OCI-LY1 (cell line): Measurements from ENCODE around the gene LGALSL.

Experiments
- H2AFZ ChIP-seq: fragments of 200-600 bp; sonication (generic), shearing (Covaris generic); 2 replicates; pipeline ENCODE4 v1.6.0; 2014; ENCODE audit warnings: antibody characterized with exemption, mild to moderate bottlenecking, low read length
- H3F3A ChIP-seq: fragments of 200-600 bp; sonication (generic), shearing (Covaris generic); 2 replicates; pipeline ENCODE4 v1.6.0; 2014; ENCODE audit warnings: mild to moderate bottlenecking, antibody characterized with exemption, low read length, moderate library complexity; ENCODE audit not compliant: insufficient read depth
- H3K27ac ChIP-seq: fragments of 200-600 bp; sonication (generic); 2 replicates; pipeline ENCODE4 v1.5.1; 2014; ENCODE audit warnings: low read length, mixed run types, mild to moderate bottlenecking, low read depth; ENCODE audit not compliant: poor library complexity, severe bottlenecking
- H3K27me3 ChIP-seq: fragments of 200-600 bp; sonication (generic); 2 replicates; pipeline ENCODE4 v1.6.0; 2014; ENCODE audit warnings: antibody characterized with exemption, mild to moderate bottlenecking, low read length, moderate library complexity; ENCODE audit not compliant: insufficient read depth
- H3K36me3 ChIP-seq: fragments of 200-600 bp; sonication (generic); 2 replicates; pipeline ENCODE4 v1.6.1; 2014; ENCODE audit warnings: mild to moderate bottlenecking, antibody characterized with exemption, low read length, moderate library complexity, mixed read lengths; ENCODE audit not compliant: insufficient read depth
- H3K4me1 ChIP-seq: fragments of 200-600 bp; sonication (generic); 2 replicates; pipeline ENCODE4 v1.5.1; 2014; ENCODE audit warnings: mild to moderate bottlenecking, low read length, moderate library complexity; ENCODE audit not compliant: insufficient read depth, severe bottlenecking
- H3K4me2 ChIP-seq: fragments of 200-600 bp; sonication (generic), shearing (Covaris generic); 2 replicates; pipeline ENCODE4 v1.6.1; 2014; ENCODE audit warnings: low read length
- H3K4me3 ChIP-seq: fragments of 200-600 bp; sonication (generic); 2 replicates; pipeline ENCODE4 v1.5.1; 2014; ENCODE audit warnings: low read length, low read depth, mild to moderate bottlenecking, mixed read lengths; ENCODE audit not compliant: poor library complexity, severe bottlenecking
- H3K79me2 ChIP-seq: fragments of 200-600 bp; shearing (Covaris generic); 2 replicates; pipeline ENCODE4 v1.6.1; 2016; ENCODE audit warnings: mixed run types, low read length, mixed read lengths; ENCODE audit not compliant: insufficient read depth
- H3K9ac ChIP-seq: fragments of 200-600 bp; sonication (generic), shearing (Covaris generic); 2 replicates; pipeline ENCODE4 v1.6.1; 2014; ENCODE audit warnings: mild to moderate bottlenecking, low read length, mixed read lengths
- H3K9me2 ChIP-seq: fragments of 200-600 bp; sonication (generic), shearing (Covaris generic); 2 replicates; pipeline ENCODE4 v1.6.1; 2014; ENCODE audit warnings: low read depth, mild to moderate bottlenecking, low read length, mixed read lengths
- H3K9me3 ChIP-seq: fragments of 200-600 bp; shearing (Covaris generic); 2 replicates; pipeline ENCODE4 v1.6.1; 2014; ENCODE audit warnings: low read length, mixed read lengths
- H4K20me1 ChIP-seq: fragments of 200-600 bp; sonication (generic), shearing (Covaris generic); 2 replicates; pipeline ENCODE4 v1.6.0; 2016; ENCODE audit warnings: mild to moderate bottlenecking, low read length; ENCODE audit not compliant: insufficient read depth
- EZH2 ChIP-seq: fragments of 200-600 bp; sonication (generic), shearing (Covaris generic); IDR thresholded peaks from 2 replicates; pipeline ENCODE4 v1.8.0; 2017; ENCODE audit warnings: borderline replicate concordance, mixed run types, mild to moderate bottlenecking, antibody characterized with exemption, low read length, moderate library complexity, mixed read lengths
- TF ChIP-seq, protein P1 (sequence below): fragments of 200-600 bp; sonication (generic), shearing (Covaris generic); IDR thresholded peaks from 2 replicates; pipeline ENCODE4 v1.5.1; 2017; ENCODE audit warnings: mild to moderate bottlenecking, antibody characterized with exemption, low read length, moderate library complexity, mixed read lengths

The LGALSL gene

DNA sequence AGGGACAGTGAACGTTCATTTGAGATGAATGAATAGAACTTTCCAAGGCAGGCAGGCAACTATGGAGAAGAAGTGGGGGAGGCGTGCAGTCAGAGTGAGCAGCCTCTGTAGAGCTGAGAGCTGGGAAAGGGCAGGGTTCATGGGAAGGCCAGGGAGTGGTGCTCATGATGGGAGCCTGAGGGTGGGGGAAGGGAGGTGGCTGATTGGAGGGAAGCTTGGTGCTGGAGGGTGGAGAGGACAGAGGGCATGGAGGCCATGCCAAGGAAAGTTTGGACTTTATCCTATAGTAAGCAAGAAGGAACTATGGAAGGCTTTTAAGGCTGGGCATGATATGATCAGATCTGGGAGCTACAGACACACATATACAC is 47.6 kb upstream of the LGALSL start:
- H3K79me2 ChIP-seq, result no peaks in the 10 kb centered on the region
- H3K9me3 ChIP-seq, result peaks cover 2% of the 10 kb centered on the region; the same call in 1 of the 2 replicates
- H3K4me2 ChIP-seq, result no peak overlapping the region
- H3K9ac ChIP-seq, result no peak overlapping the region
- H3K9me2 ChIP-seq, result no peaks in the 10 kb centered on the region
- no peak overlapping the region for H3K27ac ChIP-seq
- peaks cover 10% of the 10 kb centered on the region for H3K4me1 ChIP-seq
- TF ChIP-seq EZH2, result no peak
- no peaks in the 10 kb centered on the region; the same call in 1 of the 2 replicates for H3K27me3 ChIP-seq
- H3K4me3 ChIP-seq, result no peak overlapping the region
- H2AFZ ChIP-seq, result no peak overlapping the region
- H3K36me3 ChIP-seq, result no peaks in the 10 kb centered on the region; the same call in 1 of the 2 replicates
- no peaks in the 10 kb centered on the region for H3F3A ChIP-seq
- no peaks in the 10 kb centered on the region for H4K20me1 ChIP-seq

DNA sequence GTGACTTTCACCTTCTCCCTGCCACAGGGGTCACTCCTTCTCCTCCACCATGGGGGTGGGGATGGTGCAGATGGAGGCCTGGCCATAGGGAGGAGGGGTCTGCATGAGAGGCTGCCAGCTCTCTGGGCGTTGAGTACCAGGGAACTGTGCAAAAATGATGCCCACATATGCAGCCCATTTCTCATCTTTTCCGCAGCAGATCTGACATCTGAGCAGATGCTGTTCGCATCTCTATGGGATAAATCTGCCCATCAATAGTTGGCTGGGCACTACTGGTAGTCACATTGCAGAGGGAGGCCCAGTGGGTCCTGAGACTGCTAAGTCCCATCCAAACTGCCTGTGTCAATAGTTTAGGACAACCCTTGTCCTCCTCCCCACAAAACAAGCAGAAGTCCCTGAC is 45.9 kb upstream of the LGALSL start:
- TF ChIP-seq, protein P1, sequence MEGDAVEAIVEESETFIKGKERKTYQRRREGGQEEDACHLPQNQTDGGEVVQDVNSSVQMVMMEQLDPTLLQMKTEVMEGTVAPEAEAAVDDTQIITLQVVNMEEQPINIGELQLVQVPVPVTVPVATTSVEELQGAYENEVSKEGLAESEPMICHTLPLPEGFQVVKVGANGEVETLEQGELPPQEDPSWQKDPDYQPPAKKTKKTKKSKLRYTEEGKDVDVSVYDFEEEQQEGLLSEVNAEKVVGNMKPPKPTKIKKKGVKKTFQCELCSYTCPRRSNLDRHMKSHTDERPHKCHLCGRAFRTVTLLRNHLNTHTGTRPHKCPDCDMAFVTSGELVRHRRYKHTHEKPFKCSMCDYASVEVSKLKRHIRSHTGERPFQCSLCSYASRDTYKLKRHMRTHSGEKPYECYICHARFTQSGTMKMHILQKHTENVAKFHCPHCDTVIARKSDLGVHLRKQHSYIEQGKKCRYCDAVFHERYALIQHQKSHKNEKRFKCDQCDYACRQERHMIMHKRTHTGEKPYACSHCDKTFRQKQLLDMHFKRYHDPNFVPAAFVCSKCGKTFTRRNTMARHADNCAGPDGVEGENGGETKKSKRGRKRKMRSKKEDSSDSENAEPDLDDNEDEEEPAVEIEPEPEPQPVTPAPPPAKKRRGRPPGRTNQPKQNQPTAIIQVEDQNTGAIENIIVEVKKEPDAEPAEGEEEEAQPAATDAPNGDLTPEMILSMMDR, result no peak
- no peak for TF ChIP-seq EZH2
- Histone ChIP-seq H3K79me2 (no peaks in the 10 kb centered on the region), H3K27me3 (no peaks in the 10 kb centered on the region; the same call in 1 of the 2 replicates), H3K4me1 (peaks cover 10% of the 10 kb centered on the region), H3K9me2 (no peaks in the 10 kb centered on the region), H3K4me2 (no peak overlapping the region), H3K9ac (no peak overlapping the region), H3K36me3 (no peaks in the 10 kb centered on the region; the same call in 1 of the 2 replicates), H3F3A (no peaks in the 10 kb centered on the region), H2AFZ (no peak overlapping the region), H3K9me3 (peaks cover 2% of the 10 kb centered on the region; the same call in 1 of the 2 replicates), H4K20me1 (no peaks in the 10 kb centered on the region), H3K4me3 (no peak overlapping the region), H3K27ac (no peak overlapping the region)

DNA sequence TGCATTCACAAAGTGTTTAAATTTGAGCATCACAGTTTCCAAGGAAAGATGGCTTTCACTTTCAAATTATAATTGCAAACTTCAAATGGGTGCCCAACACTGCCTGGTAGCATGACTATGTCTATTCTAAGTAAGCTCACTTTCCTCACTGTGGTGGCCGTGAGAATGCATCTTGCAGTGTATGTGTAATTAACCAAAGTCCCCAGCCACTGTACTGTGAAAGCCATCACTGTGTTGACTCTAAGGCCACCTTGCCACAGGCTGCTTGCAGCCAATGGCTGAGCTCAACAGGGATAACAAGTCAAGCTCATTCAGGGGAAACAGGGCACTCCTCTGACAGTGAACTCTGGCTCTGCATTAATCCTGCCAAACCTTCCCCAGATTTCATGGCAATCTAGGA is 43.3 kb upstream of the LGALSL start:
- no peaks in the 10 kb centered on the region; the same call in 1 of the 2 replicates for H3K27me3 ChIP-seq
- peaks cover 2% of the 10 kb centered on the region; the same call in 1 of the 2 replicates for H3K9me3 ChIP-seq
- H3K4me3 ChIP-seq, result no peak overlapping the region
- H3F3A ChIP-seq, result no peaks in the 10 kb centered on the region
- H3K27ac ChIP-seq, result no peak overlapping the region
- no peak overlapping the region for H3K9ac ChIP-seq
- H3K36me3 ChIP-seq, result no peaks in the 10 kb centered on the region; the same call in 1 of the 2 replicates
- H3K4me1 ChIP-seq, result no peaks in the 10 kb centered on the region
- H2AFZ ChIP-seq, result no peak overlapping the region
- no peaks in the 10 kb centered on the region for H3K9me2 ChIP-seq
- no peak overlapping the region for H3K4me2 ChIP-seq
- no peaks in the 10 kb centered on the region for H4K20me1 ChIP-seq
- TF ChIP-seq, protein P1, result no peak
- no peak for TF ChIP-seq EZH2
- H3K79me2 ChIP-seq, result no peaks in the 10 kb centered on the region

DNA sequence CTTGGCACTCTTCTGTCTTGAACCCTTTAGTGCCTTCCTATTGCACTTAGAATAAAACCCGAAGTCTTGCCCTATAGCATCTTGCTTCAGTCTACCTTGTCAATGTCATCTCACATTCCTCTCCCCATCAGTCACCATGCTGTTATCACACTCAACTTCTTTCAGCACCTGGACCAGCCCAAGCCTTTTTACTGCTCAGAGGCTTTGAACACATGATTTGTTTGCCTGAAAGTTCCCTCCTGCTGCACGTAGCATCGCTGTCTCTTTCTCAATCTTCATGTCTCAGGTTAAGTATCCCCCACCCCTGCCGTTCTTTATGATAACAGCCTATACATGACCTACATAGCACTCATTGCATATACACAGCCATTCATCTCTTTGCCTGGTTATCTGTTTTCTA is 41.3 kb upstream of the LGALSL start:
- Histone ChIP-seq H3K36me3 (no peaks in the 10 kb centered on the region; the same call in 1 of the 2 replicates), H3K9ac (no peak overlapping the region), H3K4me3 (no peak overlapping the region), H3K4me1 (no peaks in the 10 kb centered on the region), H4K20me1 (no peaks in the 10 kb centered on the region), H3K79me2 (no peaks in the 10 kb centered on the region), H3K4me2 (no peak overlapping the region), H2AFZ (no peak overlapping the region), H3K9me3 (peaks cover 2% of the 10 kb centered on the region; the same call in 1 of the 2 replicates), H3K27ac (no peak overlapping the region), H3F3A (no peaks in the 10 kb centered on the region), H3K9me2 (no peaks in the 10 kb centered on the region), H3K27me3 (no peaks in the 10 kb centered on the region; the same call in 1 of the 2 replicates)
- TF ChIP-seq, protein P1, result no peak
- no peak for TF ChIP-seq EZH2
